IMR-90 (cell line): ENCODE data around the gene ATG12. TPM values are rescaled to one million over a fixed set of nuclear protein-coding genes. Genes with fewer than 3 reads are reported as not detected.

ENCODE experiments used
- ATAC-seq: fragments of 200-7000 bp; cut with Tn5 transposase; 2 replicates; pipeline ENCODE4 v1.9.1; 2020; ENCODE audit warnings: low read depth, mild to moderate bottlenecking, moderate library complexity
- BruUV-seq: library from RNA; stranded (reverse); fragments of 400-500 nt; replicated peaks from 2 replicates; lab custom pipeline; 2021; lab: Mats Ljungman, UMichigan
- CTCF ChIA-PET: fragments of 300-600 bp; formaldehyde crosslinking; extraction: SDS; loops from one replicate; lab custom pipeline; 2021; ENCODE audit warnings: antibody characterized with exemption; lab: Yijun Ruan, JAX
- POLR2A ChIA-PET: fragments of 300-600 bp; sonication (Branson Sonifier 250); formaldehyde crosslinking; loops from one replicate; lab custom pipeline; 2022; ENCODE audit warnings: antibody characterized with exemption; ENCODE audit not compliant: unreplicated experiment; lab: Charles Lee
- DNase-seq: peaks from one replicate; pipeline ENCODE4 v3.0.0; 2013
- H2AFZ ChIP-seq: replicated peaks from 2 replicates; pipeline ENCODE3; 2013; ENCODE audit warnings: low read length, mild to moderate bottlenecking; ENCODE audit not compliant: poor library complexity
- H2AK5ac ChIP-seq: 2 replicates; pipeline ENCODE4 v1.6.1; 2013; ENCODE audit warnings: low read depth, low read length, inconsistent platforms
- H2AK9ac ChIP-seq: replicated peaks from 2 replicates; pipeline ENCODE3; 2013; ENCODE audit warnings: mild to moderate bottlenecking, low read depth, low read length, moderate library complexity; ENCODE audit not compliant: poor library complexity
- H2BK120ac ChIP-seq: 2 replicates; pipeline ENCODE4 v1.6.1; 2013; ENCODE audit warnings: low read depth, low read length, inconsistent platforms
- H2BK15ac ChIP-seq: 3 replicates; pipeline ENCODE4 v1.6.1; 2013; ENCODE audit warnings: low read depth, low read length, inconsistent platforms
- H2BK20ac ChIP-seq: 2 replicates; pipeline ENCODE4 v1.6.1; 2013; ENCODE audit warnings: low read depth, mild to moderate bottlenecking, inconsistent platforms, low read length, moderate library complexity
- H2BK5ac ChIP-seq: 2 replicates; pipeline ENCODE4 v1.6.1; 2013; ENCODE audit warnings: mild to moderate bottlenecking, low read depth, low read length, inconsistent platforms; ENCODE audit not compliant: poor library complexity, severe bottlenecking
- H3K14ac ChIP-seq: replicated peaks from 2 replicates; pipeline ENCODE4 v1.6.1; 2013; ENCODE audit warnings: low read depth, low read length, inconsistent platforms
- H3K18ac ChIP-seq: 2 replicates; pipeline ENCODE4 v1.6.1; 2013; ENCODE audit warnings: low read depth, low read length, control low read depth
- H3K23ac ChIP-seq: 2 replicates; pipeline ENCODE4 v1.6.1; 2013; ENCODE audit warnings: low read depth, low read length, inconsistent platforms
- H3K27ac ChIP-seq: 2 replicates; pipeline ENCODE4 v1.5.1; 2013; ENCODE audit warnings: mild to moderate bottlenecking, control low read depth, low read length; ENCODE audit not compliant: insufficient read depth
- H3K27me3 ChIP-seq: 2 replicates; pipeline ENCODE4 v1.6.1; 2013; ENCODE audit warnings: low read length; ENCODE audit not compliant: control insufficient read depth, insufficient read depth
- H3K36me3 ChIP-seq: 2 replicates; pipeline ENCODE4 v1.6.1; 2013; ENCODE audit warnings: low read length, mixed read lengths; ENCODE audit not compliant: control insufficient read depth, insufficient read depth
- H3K4ac ChIP-seq: 2 replicates; pipeline ENCODE4 v1.6.1; 2013; ENCODE audit warnings: low read depth, low read length, inconsistent platforms
- H3K4me1 ChIP-seq: 2 replicates; pipeline ENCODE4 v1.6.1; 2013; ENCODE audit warnings: low read length, mixed read lengths; ENCODE audit not compliant: control insufficient read depth, insufficient read depth
- H3K4me2 ChIP-seq: 2 replicates; pipeline ENCODE4 v1.6.1; 2013; ENCODE audit warnings: low read depth, mild to moderate bottlenecking, control low read depth, low read length, moderate library complexity
- H3K4me3 ChIP-seq: 2 replicates; pipeline ENCODE4 v1.5.1; 2013; ENCODE audit warnings: low read depth, mild to moderate bottlenecking, control low read depth, low read length, moderate library complexity; ENCODE audit not compliant: insufficient read depth
- H3K56ac ChIP-seq: 2 replicates; pipeline ENCODE4 v1.6.1; 2013; ENCODE audit warnings: low read length, inconsistent platforms; ENCODE audit not compliant: insufficient read depth; ENCODE audit errors: extremely low read depth
- H3K79me1 ChIP-seq, 2 experiments: 2 replicates each; pipeline ENCODE4 v1.6.1; 2013; ENCODE audit warnings: low read length in 2 of 2, inconsistent platforms in 1 of 2, low read depth in 1 of 2
- H3K9ac ChIP-seq: 2 replicates; pipeline ENCODE4 v1.6.1; 2013; ENCODE audit warnings: low read depth, low read length, control low read depth
- H3K9me1 ChIP-seq: 2 replicates; pipeline ENCODE4 v1.6.1; 2013; ENCODE audit warnings: low read length, inconsistent platforms; ENCODE audit not compliant: insufficient read depth
- H3K9me3 ChIP-seq: 2 replicates; pipeline ENCODE4 v1.6.1; 2013; ENCODE audit warnings: low read length; ENCODE audit not compliant: control insufficient read depth, insufficient read depth
- H4K20me1 ChIP-seq: 2 replicates; pipeline ENCODE4 v1.6.1; 2013; ENCODE audit warnings: low read length, inconsistent platforms; ENCODE audit not compliant: insufficient read depth
- H4K5ac ChIP-seq: 2 replicates; pipeline ENCODE4 v1.6.1; 2013; ENCODE audit warnings: mild to moderate bottlenecking, low read depth, low read length, control low read depth
- H4K8ac ChIP-seq, 2 experiments: 2 replicates each; pipeline ENCODE4 v1.6.1; 2013; ENCODE audit warnings: low read depth in 2 of 2, low read length in 2 of 2, control low read depth in 1 of 2, inconsistent platforms in 1 of 2
- H4K91ac ChIP-seq: 2 replicates; pipeline ENCODE4 v1.6.1; 2013; ENCODE audit warnings: low read depth, low read length, inconsistent platforms; ENCODE audit not compliant: insufficient read depth
- BHLHE40 ChIP-seq: fragments of 150-350 bp; IDR thresholded peaks from 2 replicates; pipeline ENCODE4 v1.6.1; 2016; ENCODE audit warnings: mild to moderate bottlenecking, low read depth, low read length
- CEBPB ChIP-seq: IDR thresholded peaks from 2 replicates; pipeline ENCODE4 v1.6.1; 2012; ENCODE audit warnings: low read depth, low read length, improper control_type of control experiment
- MAZ ChIP-seq: IDR thresholded peaks from 2 replicates; pipeline ENCODE4 v1.6.1; 2012; ENCODE audit warnings: low read depth, mild to moderate bottlenecking, low read length, improper control_type of control experiment, moderate library complexity, borderline replicate concordance
- RAD21 ChIP-seq: IDR thresholded peaks from 2 replicates; pipeline ENCODE4 v1.6.1; 2012; ENCODE audit warnings: low read length, improper control_type of control experiment
- RCOR1 ChIP-seq: IDR thresholded peaks from 2 replicates; pipeline ENCODE4 v1.6.1; 2012; ENCODE audit warnings: mild to moderate bottlenecking, low read length, improper control_type of control experiment; ENCODE audit not compliant: insufficient replicate concordance
- SMC3 ChIP-seq: fragments of 150-350 bp; IDR thresholded peaks from 2 replicates; pipeline ENCODE4 v1.6.1; 2016; ENCODE audit warnings: low read depth, mild to moderate bottlenecking, antibody characterized with exemption, low read length, moderate library complexity
- WGBS, 2 experiments: methylation state at CpG; one replicate each; pipeline versions ENCODE4 v1.1.5 to v1.1.7; 2013; ENCODE audit warnings: missing lambda C conversion rate in 2 of 2; ENCODE audit not compliant: insufficient read length in 1 of 2; ENCODE audit errors: extremely low coverage in 2 of 2; 5-methylcytosine and 5-hydroxymethylcytosine counted together
- dilution Hi-C: fragments of 300-500 bp; cut with HindIII; formaldehyde crosslinking; loops from one replicate; pipeline ENCODE4 v1.14.3; 2018; ENCODE audit warnings: low sequenced_read_pairs; ENCODE audit not compliant: unreplicated experiment
- in situ Hi-C: fragments of 300-500 bp; cut with MboI; formaldehyde crosslinking; loops from 3 replicates; pipeline ENCODE4 v1.14.3; 2019; ENCODE audit warnings: low sequenced_read_pairs, inconsistent platforms, mixed read lengths
- intact Hi-C: fragments of 100-400 bp; cut with micrococcal nuclease; formaldehyde crosslinking; loops from 2 replicates; pipeline ENCODE4 v1.10.0; 2022
- polyA plus RNA-seq, 3 experiments: library from polyadenylated mRNA; depleted of rRNA; stranded (reverse); fragments of >200 nt; gene quantifications; 2 replicates each; pipeline ENCODE4 v1.2.3, GENCODE V29; 2012; ENCODE audit warnings: low replicate concordance in 1 of 3
- total RNA-seq: library from RNA; depleted of rRNA; stranded (reverse); fragments of >200 nt; gene quantifications from 2 replicates; pipeline ENCODE4 v1.2.3, GENCODE V29; 2012

The ATG12 gene
- total and polyA plus RNA-seq, 2 of the 4 experiments (the other 2 are of a cell fraction), result 68.0 to 95.7 TPM

- peaks cover 46% of the 10 kb centered on the region for H4K20me1 ChIP-seq
- no peak overlapping the region for H2BK5ac ChIP-seq
- CTCF ChIA-PET, result no interaction called here
- POLR2A ChIA-PET, result no interaction called here
- no peak overlapping the region for H2AK9ac ChIP-seq
- TF ChIP-seq RAD21 (no peak), SMC3 (no peak), MAZ (no peak), BHLHE40 (no peak), RCOR1 (no peak), CEBPB (peak; percentile 57; the same call in 1 of the 2 replicates)
- H3K4ac ChIP-seq, result no peak overlapping the region
- no peaks in the 10 kb centered on the region for H3K27me3 ChIP-seq
- intact Hi-C loops, result no loop called here
- H3K4me2 ChIP-seq, result no peak overlapping the region
- no peaks in the 10 kb centered on the region for H3K9me3 ChIP-seq
- H3K79me1 ChIP-seq, result peaks cover 32 to 56% of the 10 kb centered on the region in 2 experiments
- H2AFZ ChIP-seq, result no peak overlapping the region
- H3K9me1 ChIP-seq, result no peaks in the 10 kb centered on the region; the same call in 1 of the 2 replicates
- H3K9ac ChIP-seq, result no peak overlapping the region
- no TSS peak for BruUV-seq
- no peak overlapping the region for H4K8ac ChIP-seq
- peak; percentile 35 for DNase-seq
- H3K14ac ChIP-seq, result no peak overlapping the region
- peak; percentile 59 for ATAC-seq
- no peak overlapping the region for H3K56ac ChIP-seq
- no peak overlapping the region for H3K23ac ChIP-seq
- no peak overlapping the region for H2AK5ac ChIP-seq
- no peak overlapping the region for H2BK120ac ChIP-seq
- no peak overlapping the region for H3K18ac ChIP-seq
- H3K4me3 ChIP-seq, result no peak overlapping the region
- dilution Hi-C loops, result no loop called here
- no peak overlapping the region for H3K27ac ChIP-seq
- no CpG with 5 or more reads among the region's 2 CpGs for WGBS, 2 experiments
- peaks cover 9% of the 10 kb centered on the region for H3K4me1 ChIP-seq
- H4K91ac ChIP-seq, result no peak overlapping the region
- H3K36me3 ChIP-seq, result no peaks in the 10 kb centered on the region
- no peak overlapping the region for H2BK15ac ChIP-seq
- H4K5ac ChIP-seq, result no peak overlapping the region
- H2BK20ac ChIP-seq, result no peak overlapping the region
- in situ Hi-C loops, result no loop called here
Observed at GRCh38 chr5:115857626-115858349, 16.4 kb upstream of the ATG12 start.
